Osteocyte (in vitro differentiated cells): ENCODE results near the gene FOXO6. TPM values are rescaled to one million over a fixed set of nuclear protein-coding genes. Genes with fewer than 3 reads are reported as not detected.

Experiments used
- DNase-seq: peaks from one replicate; pipeline ENCODE4 v3.0.0; 2021; ENCODE audit warnings: mixed read lengths; ENCODE audit not compliant: unreplicated experiment; ENCODE audit errors: extremely low spot score
- H3K27ac Mint-ChIP-seq: one replicate; pipeline ENCODE4 v1.8.0; 2021; ENCODE audit warnings: mild to moderate bottlenecking, mixed read lengths; ENCODE audit not compliant: unreplicated experiment
- H3K27me3 Mint-ChIP-seq: one replicate; pipeline ENCODE4 v1.8.0; 2021; ENCODE audit warnings: mixed read lengths; ENCODE audit not compliant: unreplicated experiment
- H3K36me3 Mint-ChIP-seq: one replicate; pipeline ENCODE4 v1.8.0; 2021; ENCODE audit warnings: mixed read lengths; ENCODE audit not compliant: unreplicated experiment
- H3K4me1 Mint-ChIP-seq: one replicate; pipeline ENCODE4 v1.8.0; 2021; ENCODE audit warnings: mixed read lengths; ENCODE audit not compliant: unreplicated experiment
- H3K4me3 Mint-ChIP-seq: one replicate; pipeline ENCODE4 v1.8.0; 2021; ENCODE audit warnings: mild to moderate bottlenecking, moderate library complexity, mixed read lengths; ENCODE audit not compliant: unreplicated experiment
- H3K9me3 Mint-ChIP-seq: one replicate; pipeline ENCODE4 v1.8.0; 2021; ENCODE audit warnings: mixed read lengths; ENCODE audit not compliant: unreplicated experiment
- total RNA-seq: library from RNA; stranded (reverse); gene quantifications from 2 replicates; pipeline ENCODE4 v1.2.1, GENCODE V29; 2021
- TF ChIP-seq, protein P1 (sequence below): fragments of 200-600 bp; sonication (generic); IDR thresholded peaks from 2 replicates; pipeline ENCODE4 v1.5.0; 2021; ENCODE audit warnings: antibody characterized with exemption, mild to moderate bottlenecking, moderate library complexity

The FOXO6 gene
- total RNA-seq, 1 donor from 2014 or later, result 0.99 TPM

DNA sequence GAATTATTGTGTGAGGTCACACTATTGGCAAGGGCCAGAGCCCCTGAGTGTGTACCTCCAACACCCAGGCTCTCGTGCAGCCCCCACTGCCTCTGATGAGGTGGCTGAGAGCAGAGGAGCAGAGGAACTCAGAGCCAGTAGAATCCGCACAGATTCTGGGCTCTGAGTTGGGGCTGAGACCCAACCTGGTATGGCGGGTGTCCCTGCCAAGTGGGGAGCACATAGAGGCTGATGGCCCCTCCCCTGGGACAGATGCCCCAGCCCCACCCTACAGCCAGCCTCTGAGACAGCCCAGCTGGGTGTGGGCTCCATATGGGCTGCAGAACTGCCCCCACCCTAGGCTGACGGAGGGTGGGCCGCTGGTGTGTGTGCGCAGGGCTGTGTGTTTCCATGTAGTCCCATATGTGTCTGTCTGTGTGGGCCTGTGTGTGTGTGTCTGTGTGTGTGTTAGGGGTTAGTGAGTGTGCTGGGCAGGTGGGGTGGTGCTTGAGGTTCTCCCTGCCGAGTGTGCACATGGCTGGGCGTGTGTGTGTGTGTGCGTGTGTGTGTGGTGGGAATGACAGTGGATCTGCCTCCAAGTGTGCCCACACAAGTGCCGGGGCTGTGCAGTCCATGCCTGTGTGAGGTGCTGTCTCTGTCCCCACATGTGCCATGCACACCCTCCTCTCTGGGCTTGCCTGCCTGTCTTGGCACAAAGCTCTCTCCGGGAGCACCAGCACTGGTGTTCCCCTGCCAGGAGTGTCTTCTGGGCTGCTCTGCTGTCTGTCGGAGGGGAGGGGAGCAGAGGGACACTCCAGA lies 24.4 kb downstream of the FOXO6 start:
- peaks cover 32% of the 10 kb centered on the region for H3K4me1 Mint-ChIP-seq
- H3K27me3 Mint-ChIP-seq, result peaks cover 6% of the 10 kb centered on the region
- no peak for DNase-seq
- H3K9me3 Mint-ChIP-seq, result no peaks in the 10 kb centered on the region
- H3K4me3 Mint-ChIP-seq, result no peak overlapping the region
- no peak overlapping the region for H3K27ac Mint-ChIP-seq
- H3K36me3 Mint-ChIP-seq, result no peaks in the 10 kb centered on the region
- TF ChIP-seq, protein P1, sequence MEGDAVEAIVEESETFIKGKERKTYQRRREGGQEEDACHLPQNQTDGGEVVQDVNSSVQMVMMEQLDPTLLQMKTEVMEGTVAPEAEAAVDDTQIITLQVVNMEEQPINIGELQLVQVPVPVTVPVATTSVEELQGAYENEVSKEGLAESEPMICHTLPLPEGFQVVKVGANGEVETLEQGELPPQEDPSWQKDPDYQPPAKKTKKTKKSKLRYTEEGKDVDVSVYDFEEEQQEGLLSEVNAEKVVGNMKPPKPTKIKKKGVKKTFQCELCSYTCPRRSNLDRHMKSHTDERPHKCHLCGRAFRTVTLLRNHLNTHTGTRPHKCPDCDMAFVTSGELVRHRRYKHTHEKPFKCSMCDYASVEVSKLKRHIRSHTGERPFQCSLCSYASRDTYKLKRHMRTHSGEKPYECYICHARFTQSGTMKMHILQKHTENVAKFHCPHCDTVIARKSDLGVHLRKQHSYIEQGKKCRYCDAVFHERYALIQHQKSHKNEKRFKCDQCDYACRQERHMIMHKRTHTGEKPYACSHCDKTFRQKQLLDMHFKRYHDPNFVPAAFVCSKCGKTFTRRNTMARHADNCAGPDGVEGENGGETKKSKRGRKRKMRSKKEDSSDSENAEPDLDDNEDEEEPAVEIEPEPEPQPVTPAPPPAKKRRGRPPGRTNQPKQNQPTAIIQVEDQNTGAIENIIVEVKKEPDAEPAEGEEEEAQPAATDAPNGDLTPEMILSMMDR, result no peak

DNA sequence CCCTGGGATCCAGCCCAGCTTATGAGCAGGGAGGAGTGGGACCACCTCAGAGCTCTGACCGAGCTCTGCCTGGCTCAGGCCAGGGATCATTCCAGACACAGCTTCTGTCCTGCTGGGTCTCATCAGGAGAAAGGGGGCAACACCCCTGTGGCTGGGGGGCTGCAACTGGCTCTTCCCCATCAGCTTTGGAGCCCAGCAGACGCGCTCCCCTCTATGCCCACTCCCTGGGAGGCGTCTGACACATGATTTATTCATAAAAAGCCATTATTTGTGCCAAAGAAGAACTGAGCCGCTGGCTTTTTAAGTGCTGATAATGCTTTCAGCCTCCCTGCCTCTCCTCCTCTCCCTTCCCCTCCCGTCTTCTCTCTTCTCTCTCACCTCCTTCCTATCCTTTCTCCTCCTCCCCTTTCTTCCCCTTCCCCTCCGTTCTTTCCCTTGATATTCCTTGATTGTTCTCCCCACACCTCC lies 25.0 kb downstream of the FOXO6 start:
- no peak for DNase-seq
- H3K4me3 Mint-ChIP-seq, result no peak overlapping the region
- TF ChIP-seq, protein P1, result no peak
- peaks cover 29% of the 10 kb centered on the region for H3K4me1 Mint-ChIP-seq
- no peaks in the 10 kb centered on the region for H3K9me3 Mint-ChIP-seq
- peaks cover 6% of the 10 kb centered on the region for H3K27me3 Mint-ChIP-seq
- H3K36me3 Mint-ChIP-seq, result no peaks in the 10 kb centered on the region
- H3K27ac Mint-ChIP-seq, result no peak overlapping the region

DNA sequence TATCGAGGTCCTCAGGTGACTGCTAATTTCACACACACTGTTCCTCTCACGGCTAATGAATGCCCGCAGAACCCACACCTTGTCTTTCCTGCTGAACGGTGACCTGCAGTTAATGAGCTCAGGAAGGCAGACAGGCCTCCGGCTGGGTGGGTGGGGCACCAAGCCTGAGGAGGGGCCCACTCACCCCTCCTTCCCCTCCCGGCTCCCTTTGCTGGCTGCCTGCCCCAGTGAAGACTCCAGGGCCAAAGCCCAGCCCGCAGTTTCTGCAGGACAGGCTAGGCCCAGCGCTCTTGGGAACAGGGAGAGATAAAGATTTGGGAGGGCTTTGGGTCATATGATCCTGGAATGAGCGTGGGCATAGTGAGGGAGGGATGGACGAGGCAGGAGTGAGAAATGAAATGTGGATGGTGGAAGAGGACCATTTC lies 26.4 kb downstream of the FOXO6 start:
- Mint-ChIP-seq H3K9me3 (no peaks in the 10 kb centered on the region), H3K36me3 (no peaks in the 10 kb centered on the region), H3K4me1 (peaks cover 28% of the 10 kb centered on the region), H3K4me3 (no peak overlapping the region), H3K27ac (peak overlapping the region; percentile 12), H3K27me3 (peaks cover 6% of the 10 kb centered on the region)
- TF ChIP-seq, protein P1, result no peak
- DNase-seq, result no peak

- peaks cover 22% of the 10 kb centered on the region for H3K4me1 Mint-ChIP-seq
- no peak overlapping the region for H3K4me3 Mint-ChIP-seq
- no peaks in the 10 kb centered on the region for H3K36me3 Mint-ChIP-seq
- H3K9me3 Mint-ChIP-seq, result no peaks in the 10 kb centered on the region
- DNase-seq, result no peak
- no peak overlapping the region for H3K27ac Mint-ChIP-seq
- H3K27me3 Mint-ChIP-seq, result peaks cover 6% of the 10 kb centered on the region
- TF ChIP-seq, protein P1, result no peak
These were observed 27.3 kb downstream of the FOXO6 start for GRCh38 chr1:41388510-41388909.

GRCh38 chr1:41389009-41389408 lies 27.8 kb downstream of the FOXO6 start:
- no peak overlapping the region for H3K27ac Mint-ChIP-seq
- TF ChIP-seq, protein P1, result no peak
- DNase-seq, result no peak
- H3K4me1 Mint-ChIP-seq, result peaks cover 19% of the 10 kb centered on the region
- H3K4me3 Mint-ChIP-seq, result no peak overlapping the region
- no peaks in the 10 kb centered on the region for H3K9me3 Mint-ChIP-seq
- H3K36me3 Mint-ChIP-seq, result no peaks in the 10 kb centered on the region
- peaks cover 6% of the 10 kb centered on the region for H3K27me3 Mint-ChIP-seq
